Naive thymus-derived CD4-positive, alpha-beta T cell (primary cell): Measurements from ENCODE around the gene SLC16A8. TPM values are rescaled to one million over a fixed set of nuclear protein-coding genes. Genes with fewer than 3 reads are reported as not detected.

Source experiments
- ATAC-seq: fragments of 150-1000 bp; cut with Tn5 transposase; 2 replicates; pipeline ENCODE4 v1.10.0; 2021; ENCODE audit warnings: mild to moderate bottlenecking, moderate library complexity
- CTCF ChIA-PET: fragments of 350-600 bp; sonication (Branson Sonifier 250); formaldehyde crosslinking; loops from one replicate; lab custom pipeline; 2021; ENCODE audit warnings: antibody characterized with exemption; lab: Charles Lee
- POLR2A ChIA-PET: fragments of 350-600 bp; sonication (Branson Sonifier 250); formaldehyde crosslinking; loops from one replicate; lab custom pipeline; 2021; ENCODE audit warnings: antibody characterized with exemption, inconsistent platforms; lab: Charles Lee
- DNase-seq, 9 donors: peaks; one replicate each; pipeline versions ENCODE4 v3.0.0 to v3.0.0-alpha.2; 2020 to 2022; ENCODE audit warnings: mixed read lengths in 1 of 9
- H3K27ac ChIP-seq: one replicate; pipeline ENCODE4 v1.7.0; 2013; ENCODE audit warnings: mild to moderate bottlenecking, low read depth, low read length, moderate library complexity
- H3K27me3 ChIP-seq, 2 donors: one replicate each; pipeline ENCODE4 v1.7.0; 2013; ENCODE audit warnings: low read length in 2 of 2, mild to moderate bottlenecking in 2 of 2, moderate library complexity in 2 of 2; ENCODE audit not compliant: control insufficient read depth in 2 of 2, insufficient read depth in 2 of 2
- H3K36me3 ChIP-seq, 3 experiments: 1 replicate in 2 of 3; 2 replicates in 1 of 3; pipeline ENCODE4 v1.7.0; 2013; ENCODE audit warnings: low read length in 3 of 3, mild to moderate bottlenecking in 3 of 3, moderate library complexity in 1 of 3; ENCODE audit not compliant: insufficient read depth in 3 of 3, control insufficient read depth in 2 of 3
- H3K4me1 ChIP-seq, 2 donors: one replicate each; pipeline ENCODE4 v1.7.0; 2013; ENCODE audit warnings: low read length in 2 of 2, mild to moderate bottlenecking in 2 of 2, moderate library complexity in 1 of 2; ENCODE audit not compliant: control insufficient read depth in 2 of 2, insufficient read depth in 2 of 2
- H3K4me3 ChIP-seq: 2 replicates; pipeline ENCODE4 v1.7.0; 2013; ENCODE audit warnings: mild to moderate bottlenecking, low read length
- H3K9me3 ChIP-seq, 3 experiments: 1 replicate in 2 of 3; 2 replicates in 1 of 3; pipeline ENCODE4 v1.7.0; 2013; ENCODE audit warnings: low read length in 3 of 3; ENCODE audit not compliant: control insufficient read depth in 2 of 3
- H3K27ac Mint-ChIP-seq, 9 donors: one replicate each; pipeline ENCODE4 v1.8.0; 2020 to 2022; ENCODE audit warnings: mixed read lengths in 9 of 9, mild to moderate bottlenecking in 8 of 9, moderate library complexity in 5 of 9, inconsistent platforms in 2 of 9
- H3K27me3 Mint-ChIP-seq, 5 donors: one replicate each; pipeline ENCODE4 v1.8.0; 2021 to 2022; ENCODE audit warnings: mixed read lengths in 5 of 5, mild to moderate bottlenecking in 1 of 5
- H3K36me3 Mint-ChIP-seq, 5 donors: one replicate each; pipeline ENCODE4 v1.8.0; 2020 to 2022; ENCODE audit warnings: mixed read lengths in 5 of 5, mild to moderate bottlenecking in 3 of 5, inconsistent platforms in 1 of 5
- H3K4me1 Mint-ChIP-seq, 7 donors: one replicate each; pipeline ENCODE4 v1.8.0; 2020 to 2022; ENCODE audit warnings: mixed read lengths in 7 of 7, mild to moderate bottlenecking in 3 of 7, inconsistent platforms in 1 of 7
- H3K4me3 Mint-ChIP-seq, 10 donors: one replicate each; pipeline ENCODE4 v1.8.0; 2020 to 2022; ENCODE audit warnings: mild to moderate bottlenecking in 10 of 10, mixed read lengths in 10 of 10, moderate library complexity in 6 of 10, inconsistent platforms in 2 of 10
- H3K9me3 Mint-ChIP-seq, 11 donors: one replicate each; pipeline ENCODE4 v1.8.0; 2020 to 2022; ENCODE audit warnings: mixed read lengths in 11 of 11, mild to moderate bottlenecking in 4 of 11, inconsistent platforms in 1 of 11, moderate library complexity in 1 of 11
- intact Hi-C, 2 donors: fragments of 100-400 bp; cut with micrococcal nuclease; formaldehyde crosslinking; loops; one replicate each; pipeline ENCODE4 v1.15.1; 2023
- polyA plus RNA-seq, 2 donors: library from polyadenylated mRNA; unstranded; fragments of 300-500 nt; fragmentation: Illumina TruSeq; gene quantifications; one replicate each; pipeline ENCODE4 v1.2.3, GENCODE V29; 2021
- total RNA-seq, 6 experiments: library from RNA in 5 of 6; stranded (reverse) in 5 of 6; gene quantifications; 1 replicate in 5 of 6; 2 replicates in 1 of 6; pipeline ENCODE4 v1.2.3 and lab custom pipeline; 2021 to 2026

Gene SLC16A8
- total and polyA plus RNA-seq, 7 experiments from 2014 or later, result not detected

- ChIA-PET POLR2A (interaction anchor here (0.6 kb wide), 1 partner anchor 77 kb away, joined by 4 read pairs; no protein-coding TSS in a partner anchor), CTCF (no interaction called here)
- DNase-seq (no peak), ATAC-seq (no peak)
- Mint-ChIP-seq H3K4me3 (peak overlapping the region in 1 of 10 donors; percentile 7), H3K36me3 (peaks cover 0 to 32% (median 13%) of the 10 kb centered on the region in 5 donors), H3K27me3 (peaks cover 4 to 22% (median 13%) of the 10 kb centered on the region in 5 donors), H3K27ac (no peak overlapping the region), H3K9me3 (peaks cover 0 to 2% (median 0%) of the 10 kb centered on the region in 11 donors), H3K4me1 (no peaks in the 10 kb centered on the region)
- Histone ChIP-seq H3K9me3 (no peaks in the 10 kb centered on the region), H3K4me3 (no peak overlapping the region), H3K27me3 (no peaks in the 10 kb centered on the region), H3K27ac (no peak overlapping the region), H3K4me1 (no peaks in the 10 kb centered on the region), H3K36me3 (peaks cover 0 to 9% (median 0%) of the 10 kb centered on the region in 3 experiments)
- intact Hi-C loops, result no loop called here
These were observed 3.9 kb upstream of the SLC16A8 start for GRCh38 chr22:38087855-38088254.

- H3K4me3 ChIP-seq, result no peak overlapping the region
- peaks cover 0 to 26% (median 7%) of the 10 kb centered on the region in 5 donors for H3K36me3 Mint-ChIP-seq
- DNase-seq (no peak), ATAC-seq (no peak)
- no peak overlapping the region for H3K4me3 Mint-ChIP-seq
- ChIA-PET CTCF (no interaction called here), POLR2A (no interaction called here)
- H3K27me3 ChIP-seq, result peaks cover 0 to 8% of the 10 kb centered on the region in 2 donors
- H3K27me3 Mint-ChIP-seq, result peaks cover 4 to 26% (median 14%) of the 10 kb centered on the region in 5 donors
- peaks cover 0 to 2% (median 0%) of the 10 kb centered on the region in 11 donors for H3K9me3 Mint-ChIP-seq
- H3K4me1 ChIP-seq, result peaks cover under 1 to 7% of the 10 kb centered on the region in 2 donors
- no peak overlapping the region for H3K27ac ChIP-seq
- peaks cover 0 to 9% (median 0%) of the 10 kb centered on the region in 3 experiments for H3K36me3 ChIP-seq
- no peaks in the 10 kb centered on the region for H3K9me3 ChIP-seq
- peaks cover 0 to 3% (median 0%) of the 10 kb centered on the region in 7 donors for H3K4me1 Mint-ChIP-seq
- intact Hi-C loops, result no loop called here
- no peak overlapping the region for H3K27ac Mint-ChIP-seq
These were observed 3.0 kb upstream of the SLC16A8 start for GRCh38 chr22:38086942-38087341.

- no peak overlapping the region for H3K4me3 Mint-ChIP-seq
- DNase-seq (no peak), ATAC-seq (no peak)
- H3K36me3 Mint-ChIP-seq, result peaks cover 0 to 22% (median 4%) of the 10 kb centered on the region in 5 donors
- Histone ChIP-seq H3K36me3 (peaks cover 0 to 9% (median 0%) of the 10 kb centered on the region in 3 experiments), H3K27me3 (peaks cover 0 to 8% of the 10 kb centered on the region in 2 donors), H3K4me1 (peaks cover 3 to 9% of the 10 kb centered on the region in 2 donors), H3K9me3 (no peaks in the 10 kb centered on the region), H3K4me3 (no peak overlapping the region), H3K27ac (no peak overlapping the region)
- peaks cover 0 to 2% (median 0%) of the 10 kb centered on the region in 11 donors for H3K9me3 Mint-ChIP-seq
- ChIA-PET CTCF (no interaction called here), POLR2A (no interaction called here)
- no peak overlapping the region for H3K27ac Mint-ChIP-seq
- peaks cover 0 to 6% (median 0%) of the 10 kb centered on the region in 7 donors for H3K4me1 Mint-ChIP-seq
- intact Hi-C loops, result no loop called here
- H3K27me3 Mint-ChIP-seq, result peaks cover 4 to 30% (median 17%) of the 10 kb centered on the region in 5 donors
These were observed 2.2 kb upstream of the SLC16A8 start for GRCh38 chr22:38086001-38086845.

GRCh38 chr22:38085501-38085900, 1.5 kb upstream of the SLC16A8 start:
- Mint-ChIP-seq H3K4me3 (no peak overlapping the region), H3K36me3 (peaks cover 0 to 18% (median 1%) of the 10 kb centered on the region in 5 donors), H3K27ac (no peak overlapping the region), H3K27me3 (peaks cover 4 to 33% (median 11%) of the 10 kb centered on the region in 5 donors), H3K4me1 (peaks cover 0 to 6% (median 0%) of the 10 kb centered on the region in 7 donors), H3K9me3 (peaks cover 0 to 2% (median 0%) of the 10 kb centered on the region in 11 donors)
- H3K4me3 ChIP-seq, result no peak overlapping the region
- POLR2A ChIA-PET, result no interaction called here
- no peak overlapping the region for H3K27ac ChIP-seq
- intact Hi-C loops, result no loop called here
- DNase-seq, result no peak
- no peak for ATAC-seq
- no peaks in the 10 kb centered on the region for H3K9me3 ChIP-seq
- CTCF ChIA-PET, result no interaction called here
- H3K4me1 ChIP-seq, result peaks cover 3 to 9% of the 10 kb centered on the region in 2 donors
- H3K27me3 ChIP-seq, result peaks cover 0 to 8% of the 10 kb centered on the region in 2 donors
- H3K36me3 ChIP-seq, result peaks cover 0 to 9% (median 0%) of the 10 kb centered on the region in 3 experiments

- POLR2A ChIA-PET, result no interaction called here
- ATAC-seq, result no peak
- Mint-ChIP-seq H3K4me1 (peaks cover 0 to 6% (median 0%) of the 10 kb centered on the region in 7 donors), H3K9me3 (peaks cover 0 to 2% (median 0%) of the 10 kb centered on the region in 11 donors), H3K27me3 (peaks cover 0 to 33% (median 8%) of the 10 kb centered on the region in 5 donors), H3K4me3 (no peak overlapping the region), H3K36me3 (peaks cover 0 to 15% (median 0%) of the 10 kb centered on the region in 5 donors), H3K27ac (no peak overlapping the region)
- H3K4me1 ChIP-seq, result peaks cover 3 to 9% of the 10 kb centered on the region in 2 donors
- peaks cover 0 to 9% (median 0%) of the 10 kb centered on the region in 3 experiments for H3K36me3 ChIP-seq
- H3K9me3 ChIP-seq, result no peaks in the 10 kb centered on the region
- H3K4me3 ChIP-seq, result no peak overlapping the region
- intact Hi-C loops, result no loop called here
- CTCF ChIA-PET, result no interaction called here
- H3K27me3 ChIP-seq, result peaks cover 0 to 8% of the 10 kb centered on the region in 2 donors
- H3K27ac ChIP-seq, result no peak overlapping the region
- DNase-seq, result no peak
These were observed 1.1 kb upstream of the SLC16A8 start for GRCh38 chr22:38085056-38085455.

- peaks cover 0 to 2% (median 0%) of the 10 kb centered on the region in 11 donors for H3K9me3 Mint-ChIP-seq
- ATAC-seq, result no peak
- Histone ChIP-seq H3K27ac (no peak overlapping the region), H3K4me1 (peaks cover 3 to 9% of the 10 kb centered on the region in 2 donors), H3K4me3 (no peak overlapping the region), H3K9me3 (no peaks in the 10 kb centered on the region), H3K27me3 (peaks cover 0 to 8% of the 10 kb centered on the region in 2 donors), H3K36me3 (peaks cover 0 to 9% (median 0%) of the 10 kb centered on the region in 3 experiments)
- peaks cover 3 to 39% (median 8%) of the 10 kb centered on the region in 5 donors for H3K27me3 Mint-ChIP-seq
- POLR2A ChIA-PET, result no interaction called here
- peaks cover 0 to 15% (median 0%) of the 10 kb centered on the region in 5 donors for H3K36me3 Mint-ChIP-seq
- intact Hi-C loops, result no loop called here
- H3K4me1 Mint-ChIP-seq, result peaks cover 0 to 6% (median 0%) of the 10 kb centered on the region in 7 donors
- no peak for DNase-seq
- CTCF ChIA-PET, result no interaction called here
- peak overlapping the region in 1 of 10 donors; percentile 31 for H3K4me3 Mint-ChIP-seq
- H3K27ac Mint-ChIP-seq, result no peak overlapping the region
These were observed 836 bp downstream of the SLC16A8 start for GRCh38 chr22:38082986-38083710.
